ENCODE results near the gene RAI2.

Gene RAI2

DNA sequence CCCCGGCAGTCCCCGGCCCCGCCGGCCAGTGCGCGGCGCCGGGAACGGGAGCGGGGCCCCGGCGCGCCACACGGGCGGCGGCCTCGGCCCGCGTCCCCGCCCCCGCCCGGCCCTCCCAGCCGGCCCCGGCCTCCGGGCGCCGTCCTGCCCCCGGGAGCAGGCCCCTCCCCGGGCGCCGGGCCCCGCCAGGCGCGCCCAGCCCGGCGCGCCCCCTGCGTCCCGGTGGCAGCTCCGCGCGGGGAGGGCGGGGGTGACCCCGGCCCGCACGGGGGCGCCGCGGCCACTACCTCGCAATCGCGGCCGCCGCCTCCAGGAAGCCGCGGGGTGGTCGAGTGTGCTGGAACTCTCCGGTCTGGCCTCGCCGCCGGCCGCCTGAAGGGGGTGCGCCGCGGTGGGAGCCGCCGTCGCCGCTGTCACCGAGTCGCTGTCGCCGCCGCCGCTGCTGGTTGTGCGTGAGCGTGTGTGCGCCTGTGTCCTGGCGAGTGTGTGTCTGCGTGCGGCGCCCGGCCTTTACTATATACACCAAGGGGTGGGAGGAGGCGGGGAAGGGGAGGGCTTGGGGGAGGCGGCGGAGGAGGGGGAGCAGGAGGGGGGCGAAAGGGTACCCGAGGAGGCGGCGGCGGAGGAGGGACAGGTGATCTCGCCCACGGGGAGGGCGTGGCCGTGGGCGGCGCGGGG, at the start of gene RAI2:
Gene RAI2, minus strand, starts transcription at position 488 of the 678 bp plus-strand sequence. CDS start 59,288 bp downstream, outside the sequence.
- in situ Hi-C loops (cut with HindIII; ENCODE audit: low sequenced_read_pairs), result no loop called here
- H3K4me3 ChIP-seq (ENCODE audit: low read depth, low read length), result peak within 1 kb of the TSS; percentile 17
- TF ChIP-seq, protein P1, sequence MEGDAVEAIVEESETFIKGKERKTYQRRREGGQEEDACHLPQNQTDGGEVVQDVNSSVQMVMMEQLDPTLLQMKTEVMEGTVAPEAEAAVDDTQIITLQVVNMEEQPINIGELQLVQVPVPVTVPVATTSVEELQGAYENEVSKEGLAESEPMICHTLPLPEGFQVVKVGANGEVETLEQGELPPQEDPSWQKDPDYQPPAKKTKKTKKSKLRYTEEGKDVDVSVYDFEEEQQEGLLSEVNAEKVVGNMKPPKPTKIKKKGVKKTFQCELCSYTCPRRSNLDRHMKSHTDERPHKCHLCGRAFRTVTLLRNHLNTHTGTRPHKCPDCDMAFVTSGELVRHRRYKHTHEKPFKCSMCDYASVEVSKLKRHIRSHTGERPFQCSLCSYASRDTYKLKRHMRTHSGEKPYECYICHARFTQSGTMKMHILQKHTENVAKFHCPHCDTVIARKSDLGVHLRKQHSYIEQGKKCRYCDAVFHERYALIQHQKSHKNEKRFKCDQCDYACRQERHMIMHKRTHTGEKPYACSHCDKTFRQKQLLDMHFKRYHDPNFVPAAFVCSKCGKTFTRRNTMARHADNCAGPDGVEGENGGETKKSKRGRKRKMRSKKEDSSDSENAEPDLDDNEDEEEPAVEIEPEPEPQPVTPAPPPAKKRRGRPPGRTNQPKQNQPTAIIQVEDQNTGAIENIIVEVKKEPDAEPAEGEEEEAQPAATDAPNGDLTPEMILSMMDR (IDR thresholded peaks at IDR 0.05; ENCODE audit: low read depth, low read length), result no peak
- DNase-seq (ENCODE audit: low read depth, low spot score), result no peak

DNA sequence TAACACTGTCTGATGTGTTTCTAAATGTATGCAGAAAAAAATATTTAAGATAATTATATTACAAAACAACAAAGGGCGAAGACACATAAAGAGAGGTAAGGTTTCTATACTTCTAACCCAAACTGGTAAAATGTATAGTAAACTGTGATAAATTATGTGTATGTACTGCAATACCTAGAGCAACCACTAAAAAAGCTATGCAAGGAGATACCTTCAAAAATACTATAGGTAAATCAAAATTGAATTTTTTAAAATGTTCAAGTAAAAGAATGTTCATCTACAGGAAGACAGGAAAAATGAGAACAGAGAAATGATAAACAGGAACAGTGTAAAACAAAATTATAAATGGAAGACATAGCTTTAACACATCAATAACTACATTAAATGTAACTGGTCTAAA, 27.3 kb upstream of the RAI2 start:
- TF ChIP-seq, protein P1 (IDR thresholded peaks at IDR 0.05; ENCODE audit: low read depth, low read length), result no peak
- no peak overlapping the region for H3K4me3 ChIP-seq (ENCODE audit: low read depth, low read length)
- DNase-seq (ENCODE audit: low read depth, low spot score), result no peak
- in situ Hi-C loops (cut with HindIII; ENCODE audit: low sequenced_read_pairs), result no loop called here

DNA sequence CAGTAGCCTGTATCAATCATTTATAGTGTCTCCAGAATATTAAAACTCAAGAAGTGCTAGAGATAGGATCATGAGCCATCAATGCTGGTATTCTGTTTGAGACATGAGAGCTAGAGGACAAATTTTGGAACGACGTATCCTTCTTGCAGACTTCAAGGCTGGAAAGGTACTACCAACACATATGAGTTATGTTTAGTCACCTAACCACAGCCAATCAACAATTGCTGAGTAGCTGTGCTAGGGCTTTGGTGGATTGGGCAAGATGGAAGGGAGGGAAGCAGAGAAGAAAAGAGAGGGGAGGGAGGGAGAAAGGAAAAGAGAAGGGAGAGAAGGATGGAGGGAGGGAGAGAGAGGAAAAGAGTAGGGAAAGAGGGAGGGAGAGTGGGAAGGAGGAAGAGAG, 21.6 kb upstream of the RAI2 start:
- DNase-seq (ENCODE audit: low read depth, low spot score), result no peak
- TF ChIP-seq, protein P1 (IDR thresholded peaks at IDR 0.05; ENCODE audit: low read depth, low read length), result no peak
- in situ Hi-C loops (cut with HindIII; ENCODE audit: low sequenced_read_pairs), result no loop called here
- H3K4me3 ChIP-seq (ENCODE audit: low read depth, low read length), result no peak overlapping the region

DNA sequence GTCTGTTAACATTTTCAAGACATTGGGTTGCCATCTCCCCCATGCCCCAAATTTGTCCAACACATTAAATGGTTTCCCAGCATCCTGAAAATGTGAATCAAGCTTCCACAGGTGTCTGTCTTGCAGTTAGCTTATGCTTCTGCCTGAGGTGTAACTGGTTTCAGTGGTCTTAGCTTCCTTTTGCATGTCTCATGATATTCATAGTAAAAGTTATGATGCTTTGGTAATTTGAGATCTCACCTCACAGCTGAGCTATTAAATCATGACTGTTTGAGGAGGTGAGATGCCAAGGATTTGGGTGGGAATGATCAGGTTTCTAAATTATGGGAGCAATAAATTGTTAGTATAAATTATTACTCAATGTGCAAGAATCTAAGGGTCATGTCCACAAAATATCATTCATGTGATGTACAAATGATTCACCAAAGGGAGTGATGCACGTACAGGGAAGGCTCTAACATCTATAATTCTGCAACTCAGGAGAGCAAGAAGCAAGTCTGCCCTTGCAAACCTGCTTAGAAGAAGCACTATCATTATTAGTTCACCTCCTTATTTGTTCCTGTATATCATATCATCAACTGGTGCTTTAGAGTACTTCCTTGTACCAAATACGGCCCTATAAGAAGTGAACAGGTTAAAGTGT, 17.1 kb upstream of the RAI2 start:
- DNase-seq (ENCODE audit: low read depth, low spot score), result no peak
- no peak overlapping the region for H3K4me3 ChIP-seq (ENCODE audit: low read depth, low read length)
- in situ Hi-C loops (cut with HindIII; ENCODE audit: low sequenced_read_pairs), result no loop called here
- TF ChIP-seq, protein P1 (IDR thresholded peaks at IDR 0.05; ENCODE audit: low read depth, low read length), result no peak

DNA sequence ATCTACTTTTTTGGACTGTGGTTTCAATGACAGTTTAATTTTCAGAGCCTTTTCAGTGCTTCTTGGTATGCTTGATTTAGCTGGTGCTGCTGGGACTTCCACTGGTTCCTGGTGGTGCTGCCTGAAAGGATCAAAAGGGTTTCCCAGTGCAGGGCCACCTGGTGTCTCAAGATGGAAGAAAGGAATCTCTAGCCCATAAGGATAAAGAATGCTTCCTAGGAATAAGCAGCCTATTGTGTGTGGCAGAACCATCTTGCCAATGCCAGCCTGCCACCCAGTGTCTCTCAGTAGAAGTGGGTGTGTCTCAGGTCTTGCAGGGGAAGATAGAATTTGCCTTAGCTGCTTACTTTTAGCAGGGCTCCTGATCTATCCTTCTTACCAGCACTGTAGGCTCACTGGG, 15.0 kb upstream of the RAI2 start:
- TF ChIP-seq, protein P1 (IDR thresholded peaks at IDR 0.05; ENCODE audit: low read depth, low read length), result no peak
- H3K4me3 ChIP-seq (ENCODE audit: low read depth, low read length), result no peak overlapping the region
- in situ Hi-C loops (cut with HindIII; ENCODE audit: low sequenced_read_pairs), result no loop called here
- no peak for DNase-seq (ENCODE audit: low read depth, low spot score)

DNA sequence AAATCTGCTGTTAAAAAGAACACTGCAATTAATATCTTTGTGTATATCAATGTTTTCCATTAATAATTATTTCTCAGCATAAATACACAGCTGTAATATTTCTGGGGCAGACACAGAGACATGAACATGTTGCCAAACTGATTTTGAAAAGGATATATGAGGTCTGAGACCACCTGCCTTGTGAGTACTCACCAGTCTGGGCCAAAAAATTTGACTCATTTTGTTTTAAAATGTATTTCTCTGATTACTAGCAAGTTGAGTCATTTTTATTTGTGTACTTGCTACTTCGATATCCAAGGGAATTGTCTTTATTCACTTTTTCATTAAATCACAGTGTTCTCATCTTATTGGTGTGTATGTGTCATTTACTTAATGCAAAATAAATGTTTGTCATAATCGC, 8.5 kb upstream of the RAI2 start:
- in situ Hi-C loops (cut with HindIII; ENCODE audit: low sequenced_read_pairs), result no loop called here
- TF ChIP-seq, protein P1 (IDR thresholded peaks at IDR 0.05; ENCODE audit: low read depth, low read length), result no peak
- DNase-seq (ENCODE audit: low read depth, low spot score), result no peak

More for the DNA sequence above, 8.5 kb upstream of the RAI2 start:
- no peak overlapping the region for H3K4me3 ChIP-seq (ENCODE audit: low read depth, low read length)
